ENCODE results near the gene FOXO1.

The FOXO1 gene

GRCh38 chr13:40514802-40515201 is 151.6 kb downstream of the FOXO1 start:
- H3K9me2 ChIP-seq (replicated peaks; ENCODE audit: control insufficient read depth, low read length), result no peaks in the 10 kb centered on the region
- no peak overlapping the region for H3K4me3 ChIP-seq (ENCODE audit: low read length)
- no peaks in the 10 kb centered on the region for H3K79me2 ChIP-seq (ENCODE audit: control insufficient read depth, low read length)
- H3K36me3 ChIP-seq (ENCODE audit: control insufficient read depth, low read length), result no peaks in the 10 kb centered on the region
- H3K4me1 ChIP-seq (ENCODE audit: control insufficient read depth, low read length), result peaks cover 47% of the 10 kb centered on the region
- H4K20me1 ChIP-seq (ENCODE audit: control insufficient read depth, insufficient read depth, low read depth, low read length), result no peaks in the 10 kb centered on the region
- H3K4me2 ChIP-seq (ENCODE audit: low read length), result no peak overlapping the region
- H3K27me3 ChIP-seq (ENCODE audit: control insufficient read depth, low read length), result no peaks in the 10 kb centered on the region
- no peak overlapping the region for H3K27ac ChIP-seq (ENCODE audit: low read depth, low read length)
- H3K9me3 ChIP-seq (ENCODE audit: control insufficient read depth, insufficient read depth, low read length), result no peaks in the 10 kb centered on the region
- TF ChIP-seq CTCF (IDR thresholded peaks at IDR 0.05; ENCODE audit: low read depth, low read length, poor library complexity, severe bottlenecking) (no peak), EZH2phosphoT487 (IDR thresholded peaks at IDR 0.05; ENCODE audit: borderline replicate concordance, low read length) (no peak)
- H3F3A ChIP-seq (ENCODE audit: control insufficient read depth, insufficient read depth), result no peaks in the 10 kb centered on the region

- H3K36me3 ChIP-seq (ENCODE audit: control insufficient read depth, low read length), result no peaks in the 10 kb centered on the region
- no peaks in the 10 kb centered on the region for H3K9me2 ChIP-seq (replicated peaks; ENCODE audit: control insufficient read depth, low read length)
- H3K27ac ChIP-seq (ENCODE audit: low read depth, low read length), result no peak overlapping the region
- H3K9me3 ChIP-seq (ENCODE audit: control insufficient read depth, insufficient read depth, low read length), result no peaks in the 10 kb centered on the region
- H3F3A ChIP-seq (ENCODE audit: control insufficient read depth, insufficient read depth), result no peaks in the 10 kb centered on the region
- TF ChIP-seq CTCF (IDR thresholded peaks at IDR 0.05; ENCODE audit: low read depth, low read length, poor library complexity, severe bottlenecking) (no peak), EZH2phosphoT487 (IDR thresholded peaks at IDR 0.05; ENCODE audit: borderline replicate concordance, low read length) (no peak)
- H4K20me1 ChIP-seq (ENCODE audit: control insufficient read depth, insufficient read depth, low read depth, low read length), result no peaks in the 10 kb centered on the region
- H3K4me2 ChIP-seq (ENCODE audit: low read length), result no peak overlapping the region
- H3K4me1 ChIP-seq (ENCODE audit: control insufficient read depth, low read length), result peaks cover 16% of the 10 kb centered on the region
- H3K79me2 ChIP-seq (ENCODE audit: control insufficient read depth, low read length), result no peaks in the 10 kb centered on the region
- H3K27me3 ChIP-seq (ENCODE audit: control insufficient read depth, low read length), result no peaks in the 10 kb centered on the region
- H3K4me3 ChIP-seq (ENCODE audit: low read length), result no peak overlapping the region
Measured at GRCh38 chr13:40509876-40510275, 156.6 kb downstream of the FOXO1 start.

- Histone ChIP-seq H3K4me3 (ENCODE audit: low read length) (no peak overlapping the region), H3K4me1 (ENCODE audit: control insufficient read depth, low read length) (peaks cover 16% of the 10 kb centered on the region), H3K9me2 (replicated peaks; ENCODE audit: control insufficient read depth, low read length) (no peaks in the 10 kb centered on the region), H3K9me3 (ENCODE audit: control insufficient read depth, insufficient read depth, low read length) (no peaks in the 10 kb centered on the region), H3K27me3 (ENCODE audit: control insufficient read depth, low read length) (no peaks in the 10 kb centered on the region), H3F3A (ENCODE audit: control insufficient read depth, insufficient read depth) (no peaks in the 10 kb centered on the region), H3K79me2 (ENCODE audit: control insufficient read depth, low read length) (no peaks in the 10 kb centered on the region), H3K27ac (ENCODE audit: low read depth, low read length) (no peak overlapping the region), H3K4me2 (ENCODE audit: low read length) (no peak overlapping the region), H3K36me3 (ENCODE audit: control insufficient read depth, low read length) (no peaks in the 10 kb centered on the region), H4K20me1 (ENCODE audit: control insufficient read depth, insufficient read depth, low read depth, low read length) (no peaks in the 10 kb centered on the region)
- TF ChIP-seq EZH2phosphoT487 (IDR thresholded peaks at IDR 0.05; ENCODE audit: borderline replicate concordance, low read length) (no peak), CTCF (IDR thresholded peaks at IDR 0.05; ENCODE audit: low read depth, low read length, poor library complexity, severe bottlenecking) (no peak)
Measured at GRCh38 chr13:40508767-40509342, 157.6 kb downstream of the FOXO1 start.
